KMS-11 (cell line): ENCODE data around the gene KCNMB1.

ENCODE experiments used
- H2AFZ ChIP-seq: fragments of 200-600 bp; sonication (generic); 2 replicates; pipeline ENCODE4 v1.6.1; 2016; ENCODE audit warnings: antibody characterized with exemption, mixed run types, low read depth
- H3K27ac ChIP-seq: fragments of 200-600 bp; sonication (generic); 2 replicates; pipeline ENCODE4 v1.6.1; 2016; ENCODE audit warnings: mild to moderate bottlenecking, mixed run types
- H3K27me3 ChIP-seq: fragments of 200-600 bp; sonication (generic); 2 replicates; pipeline ENCODE4 v1.6.1; 2017; ENCODE audit warnings: mild to moderate bottlenecking, low read depth, mixed run types, moderate library complexity; ENCODE audit not compliant: insufficient read depth
- H3K36me3 ChIP-seq: fragments of 200-600 bp; sonication (generic); 2 replicates; pipeline ENCODE4 v1.6.1; 2017; ENCODE audit warnings: mild to moderate bottlenecking, mixed run types; ENCODE audit not compliant: insufficient read depth
- H3K4me1 ChIP-seq: fragments of 200-600 bp; sonication (generic); 2 replicates; pipeline ENCODE4 v1.6.1; 2016; ENCODE audit warnings: mild to moderate bottlenecking, low read depth, mixed run types; ENCODE audit not compliant: poor library complexity, severe bottlenecking
- H3K4me2 ChIP-seq: fragments of 200-600 bp; sonication (generic); 2 replicates; pipeline ENCODE4 v1.7.0; 2016; ENCODE audit warnings: mild to moderate bottlenecking, mixed run types
- H3K4me3 ChIP-seq: fragments of 200-600 bp; sonication (generic); IDR thresholded peaks from 2 replicates; pipeline ENCODE4 v1.6.1; 2017; ENCODE audit warnings: low read depth, low read length, mixed read lengths; ENCODE audit not compliant: insufficient read depth
- H3K79me2 ChIP-seq: fragments of 200-600 bp; sonication (generic); 2 replicates; pipeline ENCODE4 v1.6.1; 2016; ENCODE audit warnings: low read depth, mixed run types; ENCODE audit not compliant: insufficient read depth
- H3K9ac ChIP-seq: fragments of 200-600 bp; sonication (generic); 2 replicates; pipeline ENCODE4 v1.6.1; 2016; ENCODE audit warnings: mild to moderate bottlenecking, mixed run types
- H4K20me1 ChIP-seq: fragments of 200-600 bp; sonication (generic); 2 replicates; pipeline ENCODE4 v1.6.1; 2016; ENCODE audit warnings: mild to moderate bottlenecking, mixed run types; ENCODE audit not compliant: insufficient read depth
- CTCF ChIP-seq: fragments of 200-600 bp; sonication (generic); conservative IDR thresholded peaks from 2 replicates; pipeline ENCODE4 v1.6.1; 2017; ENCODE audit warnings: low read depth, mild to moderate bottlenecking, antibody characterized with exemption, low read length, moderate library complexity, mixed read lengths

KCNMB1 gene

GRCh38 chr5:170388818-170389549 is at the start of gene KCNMB1:
TSS of gene KCNMB1 (minus strand) at chr5:170389367. CDS start at chr5:170385447, 3,920 bp downstream.
- H2AFZ ChIP-seq: no peak within 1 kb of the TSS
- H3K79me2 ChIP-seq: no peaks in the 10 kb centered on the region
- H3K27ac ChIP-seq: no peak within 1 kb of the TSS
- H3K4me1 ChIP-seq: no peaks in the 10 kb centered on the region
- H3K4me3 ChIP-seq: no peak within 1 kb of the TSS
- H3K27me3 ChIP-seq: no peaks in the 10 kb centered on the region
- no peaks in the 10 kb centered on the region for H4K20me1 ChIP-seq
- no peak for TF ChIP-seq CTCF
- H3K36me3 ChIP-seq: no peaks in the 10 kb centered on the region
- H3K9ac ChIP-seq: no peak within 1 kb of the TSS
- no peak within 1 kb of the TSS for H3K4me2 ChIP-seq

- no peak for TF ChIP-seq CTCF
- Histone ChIP-seq H3K4me3 (no peak overlapping the region), H3K36me3 (no peaks in the 10 kb centered on the region), H2AFZ (no peak overlapping the region), H3K4me1 (no peaks in the 10 kb centered on the region), H4K20me1 (no peaks in the 10 kb centered on the region), H3K27ac (no peak overlapping the region), H3K27me3 (no peaks in the 10 kb centered on the region), H3K9ac (no peak overlapping the region), H3K79me2 (no peaks in the 10 kb centered on the region), H3K4me2 (no peak overlapping the region)
Observed at GRCh38 chr5:170438581-170438980, 49.4 kb upstream of the KCNMB1 start.

- no peaks in the 10 kb centered on the region for H3K79me2 ChIP-seq
- H4K20me1 ChIP-seq: no peaks in the 10 kb centered on the region
- no peaks in the 10 kb centered on the region for H3K27me3 ChIP-seq
Observed at GRCh38 chr5:170437621-170438375, 48.6 kb upstream of the KCNMB1 start.

GRCh38 chr5:170436335-170436734 is 47.2 kb upstream of the KCNMB1 start:
- no peaks in the 10 kb centered on the region for H3K79me2 ChIP-seq
- no peaks in the 10 kb centered on the region for H3K36me3 ChIP-seq
- no peak for TF ChIP-seq CTCF
- no peak overlapping the region for H3K4me3 ChIP-seq
- H4K20me1 ChIP-seq: no peaks in the 10 kb centered on the region
- H2AFZ ChIP-seq: no peak overlapping the region
- H3K27ac ChIP-seq: no peak overlapping the region
- H3K27me3 ChIP-seq: no peaks in the 10 kb centered on the region
- H3K4me2 ChIP-seq: no peak overlapping the region
- H3K9ac ChIP-seq: no peak overlapping the region
- no peaks in the 10 kb centered on the region for H3K4me1 ChIP-seq

More at GRCh38 chr5:170437621-170438375, 48.6 kb upstream of the KCNMB1 start:
- Histone ChIP-seq H3K4me1 (no peaks in the 10 kb centered on the region), H2AFZ (no peak overlapping the region), H3K36me3 (no peaks in the 10 kb centered on the region), H3K4me2 (no peak overlapping the region), H3K9ac (no peak overlapping the region), H3K27ac (no peak overlapping the region), H3K4me3 (no peak overlapping the region)
- no peak for TF ChIP-seq CTCF
